Fibroblast of the aortic adventitia (primary cell): ENCODE measurements around the gene HMCN2. TPM values are rescaled to one million over a fixed set of nuclear protein-coding genes. Genes with fewer than 3 reads are reported as not detected.

Experiments used
- DNase-seq: peaks from one replicate; pipeline ENCODE4 v3.0.0-alpha.2; 2010; ENCODE audit warnings: low read depth
- H3K4me3 ChIP-seq: 2 replicates; pipeline ENCODE4 v1.5.1; 2011; ENCODE audit warnings: low read depth, mild to moderate bottlenecking, control low read depth, low read length, moderate library complexity
- total RNA-seq: library from RNA; depleted of rRNA; stranded (reverse); fragments of >200 nt; gene quantifications from 2 replicates; pipeline ENCODE4 v1.2.3, GENCODE V29; 2012; ENCODE audit warnings: low replicate concordance
- TF ChIP-seq, protein P1 (sequence below): IDR thresholded peaks from 2 replicates; pipeline ENCODE4 v1.5.1; 2011; ENCODE audit warnings: mild to moderate bottlenecking, low read length, control low read depth, inconsistent platforms; ENCODE audit not compliant: insufficient read depth

The HMCN2 gene
- total RNA-seq, 1 donor = not detected

DNA sequence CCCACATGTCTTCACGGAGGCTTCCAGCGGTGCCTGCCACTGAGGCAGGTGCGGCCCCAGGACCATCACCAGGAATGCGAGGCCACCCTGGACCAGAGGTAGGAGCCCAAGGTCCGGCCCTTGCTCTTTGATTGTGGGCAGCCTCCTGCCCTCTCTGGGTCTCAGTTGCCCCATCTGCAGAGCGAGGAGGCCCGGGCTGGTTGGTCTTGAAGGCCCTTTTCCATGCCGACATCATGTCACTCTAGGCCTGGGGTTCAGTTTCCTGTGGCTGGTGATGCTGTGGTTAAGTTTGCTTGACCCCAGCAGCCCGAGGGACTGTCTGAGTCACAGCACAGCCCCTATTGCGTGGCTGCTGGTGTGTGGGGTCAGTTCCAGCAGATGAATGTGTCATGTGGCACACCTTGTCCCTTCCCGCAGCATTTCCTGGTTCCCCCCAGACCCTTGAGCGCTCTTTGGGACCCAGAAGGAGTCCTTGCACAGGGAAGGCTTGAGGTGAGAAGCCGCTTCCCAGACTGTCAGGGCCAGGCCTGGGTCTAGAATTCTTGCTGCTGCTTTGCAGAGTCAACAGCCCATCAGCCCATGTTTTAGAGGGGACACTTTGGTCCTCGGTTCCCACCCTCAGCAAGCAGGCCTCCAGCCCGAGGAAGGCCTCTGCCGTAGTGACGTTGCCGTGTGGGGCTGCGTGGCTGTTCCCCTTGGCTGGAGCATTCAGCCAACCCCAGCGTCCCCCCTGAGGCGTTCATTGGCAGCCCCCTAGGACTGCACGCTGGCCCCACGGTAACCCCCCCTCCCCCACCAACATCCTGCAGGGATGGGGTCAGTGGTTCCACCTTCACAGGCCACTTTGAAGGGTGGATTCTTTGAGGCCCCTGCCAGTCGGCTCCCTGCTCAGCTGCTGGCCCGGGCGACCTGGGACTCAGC is 31.0 kb upstream of the HMCN2 start:
- TF ChIP-seq, protein P1, sequence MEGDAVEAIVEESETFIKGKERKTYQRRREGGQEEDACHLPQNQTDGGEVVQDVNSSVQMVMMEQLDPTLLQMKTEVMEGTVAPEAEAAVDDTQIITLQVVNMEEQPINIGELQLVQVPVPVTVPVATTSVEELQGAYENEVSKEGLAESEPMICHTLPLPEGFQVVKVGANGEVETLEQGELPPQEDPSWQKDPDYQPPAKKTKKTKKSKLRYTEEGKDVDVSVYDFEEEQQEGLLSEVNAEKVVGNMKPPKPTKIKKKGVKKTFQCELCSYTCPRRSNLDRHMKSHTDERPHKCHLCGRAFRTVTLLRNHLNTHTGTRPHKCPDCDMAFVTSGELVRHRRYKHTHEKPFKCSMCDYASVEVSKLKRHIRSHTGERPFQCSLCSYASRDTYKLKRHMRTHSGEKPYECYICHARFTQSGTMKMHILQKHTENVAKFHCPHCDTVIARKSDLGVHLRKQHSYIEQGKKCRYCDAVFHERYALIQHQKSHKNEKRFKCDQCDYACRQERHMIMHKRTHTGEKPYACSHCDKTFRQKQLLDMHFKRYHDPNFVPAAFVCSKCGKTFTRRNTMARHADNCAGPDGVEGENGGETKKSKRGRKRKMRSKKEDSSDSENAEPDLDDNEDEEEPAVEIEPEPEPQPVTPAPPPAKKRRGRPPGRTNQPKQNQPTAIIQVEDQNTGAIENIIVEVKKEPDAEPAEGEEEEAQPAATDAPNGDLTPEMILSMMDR = no peak
- H3K4me3 ChIP-seq = no peak overlapping the region
- no peak for DNase-seq

DNA sequence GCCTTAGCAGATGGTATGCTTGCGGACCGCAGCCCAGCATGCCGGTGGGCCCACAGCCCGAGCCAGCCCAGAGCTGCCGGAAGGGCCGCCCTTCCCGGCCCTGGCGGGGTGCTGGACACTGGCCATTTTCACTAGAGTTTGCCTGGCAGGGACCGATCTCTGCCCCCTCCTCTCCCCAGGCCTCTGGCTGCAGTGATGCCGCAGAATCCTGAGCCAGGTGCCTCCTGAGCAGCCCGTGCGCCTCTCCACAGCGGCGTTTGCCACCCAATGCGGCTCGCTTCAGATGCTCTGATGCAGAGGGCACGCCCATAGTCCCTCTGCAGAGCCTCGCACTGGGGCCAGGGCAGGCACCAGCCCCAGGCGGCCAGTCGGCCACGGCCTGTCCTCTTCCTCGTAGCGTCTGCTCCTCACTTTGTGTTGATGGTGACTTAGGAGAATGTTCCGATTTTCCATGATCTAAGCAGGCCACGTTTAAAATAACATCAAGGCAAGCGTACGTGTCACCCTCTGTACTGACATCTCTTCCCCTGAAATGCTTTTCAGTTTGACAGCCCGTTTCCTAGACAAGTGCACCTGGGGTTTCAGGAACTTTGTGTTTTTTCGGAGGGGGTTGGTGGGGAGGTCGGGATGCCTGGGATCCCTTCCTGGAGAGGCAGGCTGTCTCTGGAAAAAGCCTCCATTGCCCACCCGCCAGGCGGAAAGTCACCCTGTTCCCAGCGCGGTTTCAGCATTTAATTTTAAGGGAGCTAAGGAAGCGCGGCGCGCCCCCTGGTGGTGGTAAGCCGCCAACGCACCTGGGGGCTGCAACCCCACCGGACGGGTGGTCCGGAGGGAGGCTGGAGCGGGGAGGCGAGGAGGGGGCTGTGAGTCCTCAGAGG is 29.8 kb upstream of the HMCN2 start:
- peak; percentile 57 for DNase-seq
- no peak overlapping the region for H3K4me3 ChIP-seq
- TF ChIP-seq, protein P1 = peak; percentile 98

DNA sequence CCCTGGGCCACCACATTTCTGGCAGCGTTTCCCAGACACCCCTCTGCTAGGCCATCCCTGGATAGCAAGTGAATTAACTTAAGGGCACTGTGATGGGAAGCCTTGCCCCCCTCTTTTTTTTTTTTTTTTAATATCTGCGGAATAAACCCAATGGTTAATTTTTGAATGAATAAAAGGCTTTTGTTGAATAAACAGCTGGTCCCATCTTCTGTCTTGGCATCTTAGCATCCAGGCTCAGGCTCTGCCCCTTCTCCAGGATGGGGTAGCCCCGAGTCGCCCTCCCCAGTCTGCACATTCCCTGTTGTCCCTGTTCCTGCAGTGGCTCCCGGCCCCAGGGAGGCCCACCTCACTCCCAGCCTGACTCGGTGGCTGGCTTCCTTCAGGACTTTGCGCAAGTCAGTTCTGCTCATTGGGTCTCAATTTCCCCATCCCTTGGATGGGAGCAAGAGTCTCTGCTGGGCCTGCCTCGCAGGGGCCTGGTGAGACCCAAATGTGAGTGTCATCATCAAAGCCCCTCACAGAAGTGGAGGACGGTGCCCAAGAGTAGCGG is 29.0 kb upstream of the HMCN2 start:
- DNase-seq = no peak

DNA sequence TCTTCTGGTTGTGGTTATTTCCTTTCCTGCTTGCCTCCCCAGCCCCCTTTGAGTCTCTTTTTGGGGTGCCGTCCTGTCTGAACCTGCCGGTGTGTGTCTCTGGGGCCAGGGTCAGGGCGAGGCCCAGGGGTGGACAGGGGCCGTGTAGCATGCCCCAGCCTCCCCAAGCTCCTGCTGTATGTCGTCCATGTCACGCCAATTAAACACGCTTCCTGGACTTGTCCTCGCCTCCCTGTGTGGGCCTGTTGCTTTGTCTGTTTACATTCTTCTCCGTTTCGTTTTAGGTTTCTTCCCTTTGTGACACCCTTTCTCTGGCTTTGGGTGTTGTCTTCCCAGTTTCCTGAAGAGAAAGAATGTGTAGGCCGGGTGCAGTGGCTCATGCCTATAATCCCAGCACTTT is 28.5 kb upstream of the HMCN2 start:
- H3K4me3 ChIP-seq = no peak overlapping the region
- DNase-seq = no peak
- TF ChIP-seq, protein P1 = no peak

More for the DNA sequence above, 29.0 kb upstream of the HMCN2 start:
- TF ChIP-seq, protein P1 = no peak
- no peak overlapping the region for H3K4me3 ChIP-seq

DNA sequence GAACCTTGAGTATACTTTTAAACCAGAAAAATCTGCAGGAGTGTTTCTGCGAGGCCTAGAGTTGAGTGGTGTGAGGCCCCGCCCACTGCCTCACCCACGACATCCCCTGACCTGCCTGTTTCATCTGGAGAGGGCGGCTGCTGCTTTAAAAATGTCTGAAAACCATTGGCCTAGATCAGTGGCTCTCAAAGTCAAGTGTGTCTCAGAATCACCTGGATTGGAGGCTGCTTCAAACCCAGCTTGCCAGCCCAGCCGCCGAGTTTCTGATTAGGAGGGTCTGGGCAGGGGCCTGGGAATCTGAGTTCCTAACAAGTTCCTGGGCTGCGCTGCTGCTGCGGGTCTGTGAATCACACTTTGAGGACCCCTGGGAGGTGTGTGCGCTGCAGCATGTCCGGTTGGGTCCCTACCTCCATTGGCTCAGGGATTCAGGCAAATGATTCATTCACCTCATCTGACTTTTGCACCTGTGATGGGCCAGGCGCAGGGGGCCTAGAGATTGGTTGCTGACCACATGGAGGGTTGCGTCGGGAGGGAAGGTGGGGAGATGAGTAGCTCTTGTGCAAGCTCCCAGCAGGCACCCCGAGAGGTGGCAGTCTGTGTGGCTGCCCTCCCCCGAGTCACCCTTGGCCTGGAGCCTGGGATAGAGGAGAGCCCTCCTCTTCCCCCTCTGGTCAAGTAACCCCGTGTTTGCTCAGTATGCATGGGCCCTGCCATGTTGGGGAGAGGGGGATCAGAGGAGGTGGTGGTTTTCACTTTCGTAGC is 27.6 kb upstream of the HMCN2 start:
- no peak for DNase-seq
- H3K4me3 ChIP-seq = no peak overlapping the region
- TF ChIP-seq, protein P1 = no peak

DNA sequence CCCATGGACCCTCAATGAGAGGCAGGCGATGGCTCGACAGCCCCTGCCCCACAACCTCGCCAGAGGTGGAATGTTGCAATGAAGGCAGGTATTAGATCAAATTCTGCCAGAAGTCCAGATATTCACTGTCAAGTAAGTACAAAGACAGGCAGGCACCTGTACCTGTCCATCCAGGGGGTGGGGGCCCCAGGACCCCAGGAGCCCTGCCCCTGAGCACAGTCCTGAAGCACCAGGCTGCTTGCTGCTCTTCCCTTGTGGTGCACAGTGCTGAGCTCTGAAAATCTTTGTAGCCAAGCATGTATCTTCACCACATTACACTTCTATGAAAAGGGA is 26.2 kb upstream of the HMCN2 start:
- TF ChIP-seq, protein P1 = no peak
- no peak for DNase-seq
- H3K4me3 ChIP-seq = no peak overlapping the region
